K562 (cell line): Measurements from ENCODE around the gene PLXDC2. TPM values are rescaled to one million over a fixed set of nuclear protein-coding genes. Genes with fewer than 3 reads are reported as not detected.

ENCODE experiments used
- ATAC-seq: fragments of 200-7000 bp; cut with Tn5 transposase; 3 replicates; pipeline ENCODE4 v1.9.1; 2020; ENCODE audit warnings: moderate library complexity
- BruUV-seq: library from RNA; stranded (reverse); fragments of 400-500 nt; replicated peaks from 2 replicates; lab custom pipeline; 2021; lab: Mats Ljungman, UMichigan
- CTCF ChIA-PET: fragments of 300-600 bp; formaldehyde crosslinking; extraction: SDS; loops from one replicate; lab custom pipeline; 2021; ENCODE audit warnings: low intra/inter-chr PET ratio; lab: Yijun Ruan, JAX
- POLR2A ChIA-PET: fragments of 300-600, 350-650 bp; sonication (Branson Sonifier 250); formaldehyde crosslinking; extraction: SDS; loops from one replicate; lab custom pipeline; 2021; ENCODE audit warnings: antibody characterized with exemption, inconsistent platforms; lab: Yijun Ruan, JAX
- DNase-seq, 4 experiments: peaks; one replicate each; pipeline versions ENCODE4 v3.0.0 to v3.0.0-alpha.2; 2011 to 2018; ENCODE audit warnings: low spot score in 3 of 4, mixed read lengths in 3 of 4; ENCODE audit errors: extremely low read depth in 1 of 4
- FAIRE-seq: peaks from 2 replicates; lab custom pipeline; 2011; peaks lifted over from hg19 to GRCh38; lab: Jason Lieb, UNC
- H2AFZ ChIP-seq: 2 replicates; pipeline ENCODE4 v1.6.0; 2011; ENCODE audit warnings: low read depth, low read length, control low read depth, inconsistent platforms
- H3K27ac ChIP-seq: fragments of 200-600 bp; 3 replicates; pipeline ENCODE4 v1.8.0; 2011; ENCODE audit warnings: low read depth, mild to moderate bottlenecking, control low read depth, inconsistent platforms, low read length, moderate library complexity, mixed read lengths; ENCODE audit errors: extremely low read depth
- H3K27me3 ChIP-seq, 2 experiments: fragments of 300-600 bp in 1 of 2; 2 replicates in 1 of 2; 3 replicates in 1 of 2; pipeline versions ENCODE4 v1.6.0 to v1.8.0; 2011; ENCODE audit warnings: inconsistent platforms in 2 of 2, low read length in 2 of 2, mild to moderate bottlenecking in 1 of 2, mixed read lengths in 1 of 2, moderate library complexity in 1 of 2; ENCODE audit not compliant: control insufficient read depth in 2 of 2, insufficient read depth in 2 of 2
- H3K36me3 ChIP-seq: fragments of 300-600 bp; 3 replicates; pipeline ENCODE4 v1.8.0; 2011; ENCODE audit warnings: mild to moderate bottlenecking, low read length, inconsistent platforms; ENCODE audit not compliant: control insufficient read depth, insufficient read depth
- H3K4me1 ChIP-seq, 2 experiments: fragments of 200-600 bp in 1 of 2; replicated peaks in 1 of 2; 2 replicates in 1 of 2; 3 replicates in 1 of 2; pipeline versions ENCODE4 v1.5.1 to v1.8.0; 2011; ENCODE audit warnings: inconsistent platforms in 2 of 2, low read length in 2 of 2, mild to moderate bottlenecking in 1 of 2, mixed read lengths in 1 of 2, moderate library complexity in 1 of 2; ENCODE audit not compliant: control insufficient read depth in 2 of 2, insufficient read depth in 2 of 2
- H3K4me2 ChIP-seq: 2 replicates; pipeline ENCODE4 v1.6.1; 2011; ENCODE audit warnings: low read length, control low read depth, inconsistent platforms, mixed read lengths; ENCODE audit not compliant: insufficient read depth
- H3K4me3 ChIP-seq: fragments of 200-600 bp; sonication (generic), shearing (Covaris generic); 2 replicates; pipeline ENCODE4 v1.5.1; 2016; ENCODE audit warnings: control low read depth, inconsistent platforms
- H3K79me2 ChIP-seq: fragments of 200-600 bp; 3 replicates; pipeline ENCODE4 v1.8.0; 2011; ENCODE audit warnings: low read length, inconsistent platforms; ENCODE audit not compliant: control insufficient read depth, insufficient read depth
- H3K9ac ChIP-seq, 2 experiments: 2 replicates each; pipeline versions ENCODE4 v1.6.0 to v1.6.1; 2011; ENCODE audit warnings: low read depth in 2 of 2, low read length in 2 of 2, control low read depth in 1 of 2, inconsistent platforms in 1 of 2, mild to moderate bottlenecking in 1 of 2, mixed read lengths in 1 of 2; ENCODE audit not compliant: insufficient read depth in 1 of 2
- H3K9me1 ChIP-seq: one replicate; pipeline ENCODE4 v1.6.0; 2011; ENCODE audit warnings: inconsistent platforms, mild to moderate bottlenecking, low read length, moderate library complexity; ENCODE audit not compliant: control insufficient read depth, insufficient read depth
- H3K9me3 ChIP-seq: replicated peaks from 2 replicates; pipeline ENCODE4 v1.5.1; 2011; ENCODE audit warnings: low read depth, low read length, inconsistent platforms; ENCODE audit not compliant: control insufficient read depth, insufficient read depth
- H4K20me1 ChIP-seq: replicated peaks from 2 replicates; pipeline ENCODE4 v1.6.1; 2011; ENCODE audit warnings: low read length, inconsistent platforms, mixed read lengths; ENCODE audit not compliant: control insufficient read depth, insufficient read depth
- CBX8 ChIP-seq: fragments of 200-600 bp; sonication (generic); IDR thresholded peaks from 2 replicates; pipeline ENCODE4 v1.6.1; 2012; ENCODE audit warnings: borderline replicate concordance, mixed run types, low read depth, mild to moderate bottlenecking, moderate library complexity, mixed read lengths, low read length, control low read depth, inconsistent platforms; ENCODE audit not compliant: poor library complexity, severe bottlenecking; ENCODE audit errors: extremely low read depth
- CHD1 ChIP-seq: fragments of 200-600 bp; sonication (generic); IDR thresholded peaks from one replicate; pipeline ENCODE4 v1.6.1; 2012; ENCODE audit warnings: mild to moderate bottlenecking, moderate library complexity, low read length, inconsistent platforms
- DMBX1 ChIP-seq: fragments of 250-450 bp; sonication (Bioruptor Pico); IDR thresholded peaks from 2 replicates; pipeline ENCODE4 v1.8.0; 2022; ENCODE audit warnings: inconsistent platforms, mild to moderate bottlenecking, moderate library complexity, borderline replicate concordance
- HNRNPK ChIP-seq: fragments of 200-400 bp; formaldehyde crosslinking; IDR thresholded peaks from one replicate; pipeline ENCODE4 v1.6.1; 2018; ENCODE audit warnings: mild to moderate bottlenecking, low read depth, low read length; ENCODE audit not compliant: poor library complexity, severe bottlenecking
- ILK ChIP-seq: fragments of 450-650 bp; IDR thresholded peaks from 2 replicates; pipeline ENCODE4 v1.6.1; 2016; ENCODE audit warnings: missing genetic modification characterization, low read depth, mild to moderate bottlenecking, missing compliant biosample characterization, moderate library complexity, borderline replicate concordance
- NCOA2 ChIP-seq, 2 experiments: fragments of 450-650 bp; IDR thresholded peaks; 2 replicates each; pipeline ENCODE4 v1.6.1; 2018; ENCODE audit warnings: mild to moderate bottlenecking in 2 of 2, moderate library complexity in 1 of 2; ENCODE audit not compliant: partially characterized antibody in 2 of 2
- NR2F6 ChIP-seq: fragments of 450-650 bp; formaldehyde crosslinking; IDR thresholded peaks from 2 replicates; pipeline ENCODE4 v1.4.0; 2020; ENCODE audit warnings: mild to moderate bottlenecking
- PRPF4 ChIP-seq: fragments of 200-400 bp; formaldehyde crosslinking; IDR thresholded peaks from one replicate; pipeline ENCODE4 v1.6.1; 2017; ENCODE audit warnings: low read length, low read depth, mild to moderate bottlenecking; ENCODE audit not compliant: insufficient read depth, poor library complexity, severe bottlenecking
- SIN3B ChIP-seq: fragments of 450-650 bp; IDR thresholded peaks from 2 replicates; pipeline ENCODE4 v1.6.1; 2017; ENCODE audit warnings: low read depth, mild to moderate bottlenecking, moderate library complexity
- SNIP1 ChIP-seq: fragments of 450-650 bp; IDR thresholded peaks from 2 replicates; pipeline ENCODE4 v1.7.1; 2017; ENCODE audit warnings: low read depth, mild to moderate bottlenecking
- TBL1XR1 ChIP-seq, 2 experiments: IDR thresholded peaks; 2 replicates each; pipeline ENCODE4 v1.6.1; 2012; ENCODE audit warnings: improper control_type of control experiment in 2 of 2, low read length in 2 of 2, mild to moderate bottlenecking in 1 of 2
- ZC3H8 ChIP-seq: fragments of 450-650 bp; IDR thresholded peaks from 2 replicates; pipeline ENCODE4 v1.6.1; 2017
- ZNF124 ChIP-seq: sonication (generic); formaldehyde crosslinking; IDR thresholded peaks from 2 replicates; pipeline ENCODE4 v1.8.1; 2022; ENCODE audit warnings: missing genetic modification reagents
- ZNF146 ChIP-seq: IDR thresholded peaks from one replicate; pipeline ENCODE4 v1.6.1; 2018; ENCODE audit warnings: missing compliant biosample characterization; ENCODE audit not compliant: unreplicated experiment
- ZNF586 ChIP-seq: fragments of 450-650 bp; formaldehyde crosslinking; conservative IDR thresholded peaks from 2 replicates; pipeline ENCODE4 v1.4.0; 2020; ENCODE audit warnings: mild to moderate bottlenecking, moderate library complexity
- WGBS: fragments of 100-300 bp; shearing (Covaris generic); methylation state at CpG from one replicate; pipeline ENCODE4 v1.1.6; 2016; ENCODE audit warnings: low coverage, mixed read lengths; ENCODE audit not compliant: insufficient coverage; ENCODE audit errors: missing lambda C conversion rate; 5-methylcytosine and 5-hydroxymethylcytosine counted together
- in situ Hi-C: fragments of 300-500 bp; cut with MboI; formaldehyde crosslinking; loops from 4 replicates; pipeline ENCODE4 v1.15.0; 2018; ENCODE audit warnings: inconsistent platforms, mixed read lengths
- intact Hi-C: fragments of 100-400 bp; cut with micrococcal nuclease; formaldehyde crosslinking; loops from 2 replicates; pipeline ENCODE4 v1.14.2; 2022
- polyA plus RNA-seq, 8 experiments: library from polyadenylated mRNA; depleted of rRNA in 4 of 8; stranded (reverse) in 5 of 8; unstranded in 3 of 8; fragments of >200 nt; fragmentation: Nextera tagmentation in 2 of 8; fragmentation: Illumina TruSeq in 1 of 8; extraction: Ambion mirVana in 2 of 8; extraction: Trizol in 1 of 8; gene quantifications; 2 replicates each; pipeline versions ENCODE4 v1.2.1 to v1.2.3, GENCODE V29; 2011 to 2014; ENCODE audit warnings: inconsistent platforms in 1 of 8, missing spikeins in 1 of 8
- total RNA-seq, 7 experiments: library from RNA; depleted of rRNA in 6 of 7; stranded (reverse); fragments of >200 nt in 6 of 7; fragmentation: Illumina TruSeq in 2 of 7; extraction: Trizol in 2 of 7; gene quantifications; 2 replicates each; pipeline versions ENCODE4 v1.2.1 to v1.2.3, GENCODE V29; 2011 to 2021; ENCODE audit warnings: low replicate concordance in 1 of 7
- TF ChIP-seq, protein P1 (sequence below): fragments of 200-800 bp; sonication (Bioruptor generic); IDR thresholded peaks from 2 replicates; pipeline ENCODE4 v1.6.1; 2017; ENCODE audit warnings: missing genetic modification characterization, missing compliant biosample characterization
- TF ChIP-seq, protein P2 (sequence below): sonication (generic); formaldehyde crosslinking; IDR thresholded peaks from 2 replicates; pipeline ENCODE4 v1.8.0; 2023; ENCODE audit warnings: mild to moderate bottlenecking, missing genetic modification reagents

The PLXDC2 gene
- total and polyA plus RNA-seq, 9 of the 15 experiments (the other 6 are each of a cell fraction or from before 2014, with no cell fraction given) = 0.01 to 0.33 (median 0.10) TPM; not detected in 3

DNA sequence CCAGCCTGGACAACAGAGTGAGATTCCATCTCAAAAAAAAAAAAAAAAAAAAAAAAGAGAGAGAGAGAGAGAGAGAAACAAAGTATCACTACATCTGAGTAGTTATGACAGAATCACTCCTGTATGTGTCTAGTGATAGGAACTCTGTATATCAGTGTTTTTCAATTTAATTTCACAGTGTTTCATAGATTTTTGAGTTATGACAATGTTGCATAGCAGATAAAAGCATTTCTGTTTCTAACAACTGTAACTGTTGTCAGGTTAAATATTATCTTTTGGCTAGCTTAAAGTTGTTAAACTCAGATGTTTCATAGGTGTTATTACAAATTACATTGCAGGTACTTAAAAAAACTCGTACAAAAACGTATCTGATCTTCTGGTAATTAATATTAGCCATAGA is 60.3 kb downstream of the PLXDC2 start:
- H2AFZ ChIP-seq = no peak overlapping the region
- no peaks in the 10 kb centered on the region for H3K9me1 ChIP-seq
- DNase-seq (no peak), ATAC-seq (no peak), FAIRE-seq (no peak)
- ChIA-PET CTCF (no interaction called here), POLR2A (no interaction called here)
- BruUV-seq = no TSS peak
- no peak for TF ChIP-seq SNIP1
- no peak for TF ChIP-seq CBX8
- no peak for TF ChIP-seq SIN3B
- TF ChIP-seq NR2F6 (CRISPR knock-in tag) = no peak
- no peak for TF ChIP-seq CHD1
- no peak for TF ChIP-seq NCOA2 (IDR thresholded peaks at IDR 0.05; ENCODE audit: partially characterized antibody in 2 of 2)
- TF ChIP-seq TBL1XR1 (IDR thresholded peaks at IDR 0.05; ENCODE audit: low read length in 2 of 2) = no peak
- no peak for TF ChIP-seq ZNF124 (CRISPR knock-in tag)
- TF ChIP-seq, protein P1, sequence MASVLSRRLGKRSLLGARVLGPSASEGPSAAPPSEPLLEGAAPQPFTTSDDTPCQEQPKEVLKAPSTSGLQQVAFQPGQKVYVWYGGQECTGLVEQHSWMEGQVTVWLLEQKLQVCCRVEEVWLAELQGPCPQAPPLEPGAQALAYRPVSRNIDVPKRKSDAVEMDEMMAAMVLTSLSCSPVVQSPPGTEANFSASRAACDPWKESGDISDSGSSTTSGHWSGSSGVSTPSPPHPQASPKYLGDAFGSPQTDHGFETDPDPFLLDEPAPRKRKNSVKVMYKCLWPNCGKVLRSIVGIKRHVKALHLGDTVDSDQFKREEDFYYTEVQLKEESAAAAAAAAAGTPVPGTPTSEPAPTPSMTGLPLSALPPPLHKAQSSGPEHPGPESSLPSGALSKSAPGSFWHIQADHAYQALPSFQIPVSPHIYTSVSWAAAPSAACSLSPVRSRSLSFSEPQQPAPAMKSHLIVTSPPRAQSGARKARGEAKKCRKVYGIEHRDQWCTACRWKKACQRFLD (CRISPR knock-in tag) = no peak
- TF ChIP-seq DMBX1 (CRISPR knock-in tag) = no peak
- no peak for TF ChIP-seq ZNF146 (CRISPR knock-in tag)
- TF ChIP-seq, protein P2, sequence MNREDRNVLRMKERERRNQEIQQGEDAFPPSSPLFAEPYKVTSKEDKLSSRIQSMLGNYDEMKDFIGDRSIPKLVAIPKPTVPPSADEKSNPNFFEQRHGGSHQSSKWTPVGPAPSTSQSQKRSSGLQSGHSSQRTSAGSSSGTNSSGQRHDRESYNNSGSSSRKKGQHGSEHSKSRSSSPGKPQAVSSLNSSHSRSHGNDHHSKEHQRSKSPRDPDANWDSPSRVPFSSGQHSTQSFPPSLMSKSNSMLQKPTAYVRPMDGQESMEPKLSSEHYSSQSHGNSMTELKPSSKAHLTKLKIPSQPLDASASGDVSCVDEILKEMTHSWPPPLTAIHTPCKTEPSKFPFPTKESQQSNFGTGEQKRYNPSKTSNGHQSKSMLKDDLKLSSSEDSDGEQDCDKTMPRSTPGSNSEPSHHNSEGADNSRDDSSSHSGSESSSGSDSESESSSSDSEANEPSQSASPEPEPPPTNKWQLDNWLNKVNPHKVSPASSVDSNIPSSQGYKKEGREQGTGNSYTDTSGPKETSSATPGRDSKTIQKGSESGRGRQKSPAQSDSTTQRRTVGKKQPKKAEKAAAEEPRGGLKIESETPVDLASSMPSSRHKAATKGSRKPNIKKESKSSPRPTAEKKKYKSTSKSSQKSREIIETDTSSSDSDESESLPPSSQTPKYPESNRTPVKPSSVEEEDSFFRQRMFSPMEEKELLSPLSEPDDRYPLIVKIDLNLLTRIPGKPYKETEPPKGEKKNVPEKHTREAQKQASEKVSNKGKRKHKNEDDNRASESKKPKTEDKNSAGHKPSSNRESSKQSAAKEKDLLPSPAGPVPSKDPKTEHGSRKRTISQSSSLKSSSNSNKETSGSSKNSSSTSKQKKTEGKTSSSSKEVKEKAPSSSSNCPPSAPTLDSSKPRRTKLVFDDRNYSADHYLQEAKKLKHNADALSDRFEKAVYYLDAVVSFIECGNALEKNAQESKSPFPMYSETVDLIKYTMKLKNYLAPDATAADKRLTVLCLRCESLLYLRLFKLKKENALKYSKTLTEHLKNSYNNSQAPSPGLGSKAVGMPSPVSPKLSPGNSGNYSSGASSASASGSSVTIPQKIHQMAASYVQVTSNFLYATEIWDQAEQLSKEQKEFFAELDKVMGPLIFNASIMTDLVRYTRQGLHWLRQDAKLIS (CRISPR knock-in tag) = no peak
- TF ChIP-seq ZNF586 (CRISPR knock-in tag) = no peak
- TF ChIP-seq ZC3H8 = no peak
- no peak for TF ChIP-seq PRPF4
- no peak for TF ChIP-seq HNRNPK
- no peak for TF ChIP-seq ILK
- no peaks in the 10 kb centered on the region for H3K79me2 ChIP-seq
- no peak overlapping the region for H3K9ac ChIP-seq
- in situ Hi-C loops = no loop called here
- 0% methylated on average over 2 of the region's 2 CpGs for WGBS
- no peak overlapping the region for H3K4me3 ChIP-seq
- intact Hi-C loops = no loop called here
- no peaks in the 10 kb centered on the region for H3K36me3 ChIP-seq
- no peak overlapping the region for H3K4me2 ChIP-seq
- no peaks in the 10 kb centered on the region for H4K20me1 ChIP-seq
- H3K27ac ChIP-seq = no peak overlapping the region
- no peaks in the 10 kb centered on the region for H3K27me3 ChIP-seq
- H3K9me3 ChIP-seq = no peaks in the 10 kb centered on the region; the same call in 1 of the 2 replicates
- no peaks in the 10 kb centered on the region for H3K4me1 ChIP-seq
